Loucy (cell line): ENCODE data around the gene S100A13.

Experiments
- CTCF ChIP-seq: fragments of 200-600 bp; sonication (generic); conservative IDR thresholded peaks from 2 replicates; pipeline ENCODE4 v1.5.1; 2014; ENCODE audit warnings: mild to moderate bottlenecking, antibody characterized with exemption, low read length
- EZH2phosphoT487 ChIP-seq: fragments of 200-600 bp; IDR thresholded peaks from 2 replicates; pipeline ENCODE4 v1.6.1; 2018; ENCODE audit warnings: antibody characterized with exemption, mild to moderate bottlenecking, moderate library complexity, borderline replicate concordance

- TF ChIP-seq CTCF = no peak
- no peak for TF ChIP-seq EZH2phosphoT487
Observed at GRCh38 chr1:153610334-153610733, 17.0 kb downstream of the S100A13 start.
